ENCODE data around the gene SLC27A4.

SLC27A4 gene

GRCh38 chr9:128339761-128340690 is at the start of gene SLC27A4:
Gene SLC27A4, plus strand, starts transcription at chr9:128340527. Its CDS starts 2,606 bp downstream, at chr9:128343133.
- peak; percentile 87 for DNase-seq

DNA sequence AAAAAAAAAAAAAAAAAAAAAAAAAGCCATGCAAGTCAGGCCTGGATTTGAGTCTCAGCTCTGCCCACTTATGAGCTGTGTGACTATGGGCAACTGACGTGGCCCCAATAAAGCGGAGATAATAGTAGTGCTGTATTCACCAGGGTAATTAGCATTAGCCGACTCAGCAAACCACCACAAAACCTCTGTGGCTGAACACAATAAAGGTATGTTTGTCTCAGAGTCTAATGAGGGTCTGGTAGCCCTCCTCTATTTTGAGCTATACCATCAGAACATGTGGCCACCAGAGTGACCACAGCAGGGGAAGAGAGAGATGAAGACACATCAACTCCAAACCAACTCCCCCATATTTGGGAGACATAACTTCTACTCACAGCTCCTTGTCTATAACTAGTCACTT is 48.3 kb upstream of the SLC27A4 start:
- no peak for DNase-seq

GRCh38 chr9:128293091-128293490 is 47.2 kb upstream of the SLC27A4 start:
- DNase-seq = no peak

- DNase-seq = no peak
These were observed 46.2 kb upstream of the SLC27A4 start for GRCh38 chr9:128294142-128294541.

GRCh38 chr9:128296340-128297220 is 43.7 kb upstream of the SLC27A4 start:
- no peak for DNase-seq

DNA sequence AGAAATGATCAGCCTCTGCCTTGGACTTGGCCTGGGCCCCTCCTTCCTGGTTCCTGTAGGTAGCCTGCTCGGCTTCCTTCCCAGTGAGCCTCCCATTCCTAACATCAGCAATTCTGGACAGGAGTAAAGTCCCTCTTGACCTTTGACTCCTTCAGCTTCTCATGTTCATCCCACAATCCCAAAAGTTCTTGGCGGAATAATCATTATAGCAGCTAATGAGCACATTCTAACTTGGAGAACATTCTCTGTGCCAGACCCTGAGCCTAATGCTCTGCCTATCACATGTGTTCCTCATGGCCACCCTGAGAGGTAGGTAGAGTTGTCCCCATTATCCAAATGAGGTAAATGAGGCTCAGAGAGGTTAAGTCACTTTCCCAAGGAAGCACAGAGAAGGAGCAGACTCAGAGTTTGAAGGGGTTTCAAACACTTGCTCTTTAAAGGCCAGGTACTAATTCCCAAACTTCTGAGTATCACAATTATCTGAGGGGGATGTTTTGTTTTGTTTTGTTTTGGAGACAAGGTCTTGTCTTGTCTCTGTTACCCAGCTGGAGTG is 43.0 kb upstream of the SLC27A4 start:
- no peak for DNase-seq

DNA sequence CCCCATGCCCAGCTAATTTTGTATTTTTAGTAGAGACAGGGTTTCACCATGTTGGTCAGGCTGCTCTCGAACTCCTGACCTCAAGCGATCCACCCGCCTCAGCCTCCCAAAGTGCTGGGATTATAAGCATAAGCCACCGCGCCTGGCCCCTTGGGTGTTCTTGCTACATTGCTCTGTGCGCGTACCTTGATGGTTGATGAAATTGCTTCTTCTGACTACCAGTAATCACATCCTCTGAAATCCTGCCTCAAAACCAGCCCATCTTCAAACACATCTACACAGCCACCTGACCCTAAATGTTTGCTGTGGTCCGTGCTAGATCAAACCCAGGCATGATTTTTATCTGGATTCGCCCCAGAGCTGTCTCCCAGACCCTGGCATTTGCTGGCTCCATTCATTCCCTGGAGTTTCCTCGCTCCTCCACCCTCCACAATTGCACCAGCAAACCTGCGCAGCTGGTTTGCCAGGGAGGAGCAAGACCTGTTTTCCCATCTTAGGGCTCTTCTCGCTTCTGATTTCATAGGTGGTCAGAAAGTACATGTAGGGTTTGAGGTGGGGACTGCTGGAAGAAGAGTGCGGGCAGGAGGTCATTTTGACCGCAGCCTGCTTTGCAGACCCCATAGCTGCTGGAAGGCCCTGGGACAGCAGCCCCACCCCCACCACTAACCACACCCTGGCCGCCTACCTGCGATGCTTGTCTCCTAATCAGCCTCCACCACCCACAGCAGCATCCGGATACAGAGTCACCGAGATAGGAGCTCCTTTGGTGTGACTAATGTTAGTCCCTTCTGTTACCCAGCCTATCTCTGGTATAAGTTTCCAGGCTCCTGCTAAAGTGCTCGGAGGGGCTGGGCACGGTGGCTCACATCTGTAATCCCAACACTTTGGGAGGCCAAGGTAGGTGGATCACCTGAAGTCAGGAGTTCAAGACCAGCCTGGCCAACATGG is 41.5 kb upstream of the SLC27A4 start:
- DNase-seq = no peak

GRCh38 chr9:128304136-128304970 is 36.0 kb upstream of the SLC27A4 start:
- no peak for DNase-seq

- DNase-seq = no peak
These were observed 35.4 kb upstream of the SLC27A4 start for GRCh38 chr9:128304971-128305288.

DNA sequence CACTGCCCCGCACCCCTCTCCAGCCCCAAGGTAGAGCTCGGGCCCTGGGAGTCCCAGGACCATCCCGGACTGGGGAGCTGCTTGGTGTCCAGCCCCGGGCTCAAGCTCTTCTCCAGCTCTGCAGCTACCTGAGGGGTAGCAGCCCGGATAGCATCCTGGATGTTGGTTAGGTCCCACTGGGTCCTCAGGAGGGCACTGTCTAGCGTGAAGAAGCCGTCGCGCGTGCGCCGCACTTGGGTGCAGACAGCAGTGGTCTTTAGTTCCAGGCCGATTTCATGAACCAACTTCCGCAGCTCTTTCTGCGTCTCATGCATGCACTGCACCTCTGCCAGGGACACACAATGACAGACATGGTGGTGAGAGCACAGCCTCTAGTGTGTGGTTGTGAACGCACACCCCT is 30.8 kb upstream of the SLC27A4 start:
- DNase-seq = no peak

DNA sequence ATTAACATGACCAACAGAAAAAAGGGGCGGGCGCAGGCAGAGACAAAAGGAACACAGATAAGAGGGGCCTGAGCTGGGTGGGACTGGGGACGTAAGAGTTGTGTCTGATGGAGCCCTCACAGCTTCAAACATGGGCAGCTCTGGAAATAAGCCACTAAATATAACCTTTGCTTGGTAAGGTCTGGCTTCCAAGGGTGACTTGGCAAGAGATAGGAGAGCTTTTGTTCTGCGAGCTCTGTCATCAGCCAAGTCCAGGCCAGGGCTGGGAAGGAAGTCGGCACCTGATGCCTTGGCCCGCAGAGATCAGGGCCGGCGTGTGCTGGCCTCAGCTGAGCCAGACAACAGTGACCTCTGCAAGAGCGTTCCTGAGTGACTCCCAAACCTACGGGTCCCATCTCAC is 29.9 kb upstream of the SLC27A4 start:
- DNase-seq = no peak

DNA sequence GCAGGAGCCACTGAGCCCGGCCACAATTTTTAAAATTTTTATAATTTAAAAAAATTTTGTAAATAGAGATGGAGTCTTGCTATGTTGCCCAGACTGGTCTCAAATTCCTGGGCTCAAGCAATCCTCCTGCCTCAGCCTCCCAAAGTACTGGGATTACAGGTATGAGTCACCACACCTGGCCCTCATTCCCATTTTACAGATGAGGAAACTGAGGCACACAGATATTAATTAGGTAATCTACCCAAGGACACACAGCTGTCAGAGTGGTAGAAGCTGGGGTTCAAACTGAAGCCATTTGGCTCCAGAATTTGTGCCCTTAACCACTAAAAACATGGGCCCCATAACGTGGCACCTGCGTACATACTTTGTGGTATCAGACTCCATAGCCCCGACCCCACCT is 25.6 kb upstream of the SLC27A4 start:
- DNase-seq = no peak

DNA sequence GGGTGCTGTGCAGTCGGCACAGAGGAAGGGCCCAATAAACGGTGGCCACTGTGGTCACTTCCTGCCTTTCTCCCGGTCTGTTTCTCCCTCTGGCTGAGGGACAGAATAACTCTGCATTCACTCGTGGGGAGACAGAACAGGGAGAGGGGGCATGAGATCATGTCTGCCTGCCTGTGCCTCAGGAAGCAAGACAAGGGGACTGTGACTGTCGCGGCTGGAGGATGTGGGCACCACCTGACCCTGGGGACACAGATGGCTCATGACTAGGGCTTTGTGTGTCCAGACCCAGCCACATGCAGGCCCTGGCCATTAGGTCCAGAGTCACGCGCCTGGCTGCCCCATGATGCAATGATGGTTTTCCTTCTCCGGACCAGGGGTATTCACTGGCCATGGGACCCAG is 23.9 kb upstream of the SLC27A4 start:
- DNase-seq = no peak

- no peak for DNase-seq
These were observed 22.7 kb upstream of the SLC27A4 start for GRCh38 chr9:128317629-128318028.

GRCh38 chr9:128321343-128321742 is 19.0 kb upstream of the SLC27A4 start:
- no peak for DNase-seq

DNA sequence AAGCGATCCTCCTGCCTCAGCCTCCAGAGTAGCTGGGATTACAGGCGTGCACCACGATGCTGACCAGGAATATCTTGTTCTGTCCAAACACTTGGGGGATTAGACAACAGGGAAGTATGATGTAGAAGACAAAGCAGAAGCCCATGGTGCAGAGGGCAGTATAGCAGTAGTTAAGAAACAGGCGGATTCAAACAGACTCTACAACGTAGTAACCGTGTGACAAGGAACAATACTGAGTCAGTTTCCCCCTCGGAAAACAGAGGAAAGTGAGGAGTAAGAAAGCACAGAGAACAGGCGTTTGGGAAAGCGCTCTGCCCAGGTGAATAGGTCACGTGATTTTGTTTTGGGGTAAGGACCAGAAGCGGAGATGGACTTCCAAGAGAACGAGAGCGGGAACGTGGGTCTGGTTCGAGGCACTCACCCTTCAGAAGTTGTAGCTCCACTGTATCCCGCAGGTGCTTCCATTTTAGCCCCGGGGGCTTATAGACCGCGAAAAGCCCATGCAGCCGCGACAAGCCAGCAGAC is 18.4 kb upstream of the SLC27A4 start:
- no peak for DNase-seq

- peak; percentile 96 for DNase-seq
These were observed 17.7 kb upstream of the SLC27A4 start, which contains the start of the genes COQ4 and TRUB2 for GRCh38 chr9:128322404-128323211. Gene COQ4, plus strand, starts transcription at chr9:128322839. Its CDS starts 20 bp downstream, at chr9:128322859. Gene TRUB2, minus strand, starts transcription at chr9:128322447. Its CDS starts 39 bp downstream, at chr9:128322408.

DNA sequence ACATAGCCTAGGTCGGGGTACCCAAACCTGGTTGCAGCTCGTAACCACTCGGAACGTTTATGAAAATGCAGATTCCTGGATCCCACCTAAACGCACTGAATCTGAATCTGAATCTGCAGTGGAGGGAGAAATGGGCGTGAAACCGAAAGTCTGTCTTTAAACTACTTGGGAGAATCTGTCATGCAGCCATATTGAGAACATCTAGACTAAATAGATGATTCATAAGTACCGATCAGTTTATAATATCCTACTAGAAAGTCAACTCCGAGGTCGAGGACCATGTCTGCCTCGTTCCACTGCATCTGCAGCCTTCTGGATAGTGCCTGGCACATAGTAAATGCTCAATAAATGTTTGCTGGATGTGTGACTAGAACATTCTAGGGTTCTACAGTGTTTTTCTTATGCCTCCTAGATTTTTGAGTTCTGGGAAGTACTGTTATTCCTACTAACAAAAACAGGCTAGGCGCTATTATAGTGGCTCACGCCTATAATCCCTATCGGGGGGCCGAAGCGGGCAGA is 17.1 kb upstream of the SLC27A4 start:
- no peak for DNase-seq

DNA sequence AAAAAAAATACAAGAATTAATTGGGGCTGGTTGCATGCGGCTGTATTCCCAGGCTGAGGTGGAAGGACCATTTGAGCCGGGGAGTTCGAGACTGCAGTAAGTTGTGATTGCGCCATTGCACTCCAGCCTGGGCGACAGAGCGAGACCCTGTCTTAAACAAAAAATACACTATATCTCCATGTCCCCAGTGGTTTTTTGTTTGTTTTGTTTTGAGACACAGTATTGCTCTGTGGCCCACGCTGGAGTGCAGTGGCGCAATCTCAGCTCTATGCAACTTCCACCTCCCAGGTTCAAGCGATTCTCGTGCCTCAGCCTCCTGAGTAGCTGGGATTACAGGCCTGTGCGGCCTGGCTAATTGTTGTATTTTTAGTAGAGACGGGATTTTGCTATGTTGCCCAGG is 16.5 kb upstream of the SLC27A4 start:
- DNase-seq = no peak

DNA sequence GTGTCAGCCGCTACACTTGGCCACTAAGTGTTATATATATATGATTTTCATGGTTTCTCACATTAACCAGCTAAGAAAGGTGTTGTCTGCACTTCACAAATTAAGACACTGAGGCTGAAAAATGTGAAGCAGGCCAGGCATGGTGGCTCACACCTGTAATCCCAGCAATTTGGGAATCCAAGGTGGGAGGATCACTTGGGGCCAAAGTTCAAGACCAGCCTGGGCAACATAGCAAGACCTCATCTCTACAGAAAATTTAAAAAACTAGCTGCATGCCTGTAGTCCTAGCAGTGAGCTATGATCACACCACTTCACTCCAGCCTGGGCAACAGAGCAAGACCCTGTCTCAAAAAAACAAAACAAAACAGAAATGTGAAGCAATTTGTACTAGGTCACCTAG is 15.9 kb upstream of the SLC27A4 start:
- no peak for DNase-seq
